Central memory CD4-positive, alpha-beta T cell (primary cell): ENCODE results near the gene COL18A1.

ENCODE experiments used
- DNase-seq: peaks from one replicate; pipeline ENCODE4 v3.0.0; 2022

COL18A1 gene

GRCh38 chr21:45403133-45403824 is 1.7 kb upstream of the COL18A1 start:
- DNase-seq = no peak

DNA sequence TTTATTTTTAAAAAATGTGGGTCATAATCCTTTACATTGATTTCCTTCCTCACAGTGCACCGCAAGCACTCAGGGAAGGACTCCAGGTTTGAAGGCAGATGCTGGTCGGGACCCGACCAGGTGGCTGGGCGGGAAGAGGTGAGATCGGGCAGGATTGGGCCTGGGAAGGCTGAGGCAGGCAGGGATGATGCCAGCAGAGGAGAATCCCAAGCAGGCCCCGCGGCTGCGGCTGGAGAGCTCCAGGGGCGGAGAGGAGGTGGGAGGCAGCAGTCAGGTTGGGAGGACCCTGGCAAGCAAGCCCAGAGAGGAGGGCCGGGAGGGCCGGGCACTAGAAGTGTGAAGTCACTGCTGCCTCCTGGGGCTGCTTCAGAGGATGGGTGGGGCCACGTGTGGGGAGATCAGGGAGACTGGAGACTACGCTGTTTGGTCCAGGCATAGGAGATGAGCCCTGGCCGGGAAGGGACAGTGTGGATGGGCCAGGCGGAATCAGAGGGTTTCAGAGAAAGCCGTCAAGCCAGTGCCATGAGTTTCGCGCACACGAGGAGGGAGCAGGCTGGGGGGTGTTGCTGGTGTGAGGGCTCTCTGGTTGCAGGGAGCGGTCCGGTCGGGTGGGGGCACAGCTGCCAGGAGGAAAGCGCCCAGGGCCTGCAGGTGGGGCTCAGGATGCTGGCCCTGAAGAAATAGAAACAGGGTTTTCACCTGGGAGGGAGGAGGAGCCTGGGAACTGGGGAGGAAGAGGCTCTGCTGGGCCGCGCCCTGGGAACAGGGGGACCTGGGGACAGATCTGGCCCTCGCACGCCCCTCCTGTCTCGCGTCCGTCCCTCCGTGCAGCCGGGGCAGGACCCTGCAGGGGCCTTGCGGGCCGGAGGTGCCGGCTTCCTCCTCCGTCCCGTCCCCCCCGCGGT is 888 bp upstream of the COL18A1 start:
- no peak for DNase-seq

DNA sequence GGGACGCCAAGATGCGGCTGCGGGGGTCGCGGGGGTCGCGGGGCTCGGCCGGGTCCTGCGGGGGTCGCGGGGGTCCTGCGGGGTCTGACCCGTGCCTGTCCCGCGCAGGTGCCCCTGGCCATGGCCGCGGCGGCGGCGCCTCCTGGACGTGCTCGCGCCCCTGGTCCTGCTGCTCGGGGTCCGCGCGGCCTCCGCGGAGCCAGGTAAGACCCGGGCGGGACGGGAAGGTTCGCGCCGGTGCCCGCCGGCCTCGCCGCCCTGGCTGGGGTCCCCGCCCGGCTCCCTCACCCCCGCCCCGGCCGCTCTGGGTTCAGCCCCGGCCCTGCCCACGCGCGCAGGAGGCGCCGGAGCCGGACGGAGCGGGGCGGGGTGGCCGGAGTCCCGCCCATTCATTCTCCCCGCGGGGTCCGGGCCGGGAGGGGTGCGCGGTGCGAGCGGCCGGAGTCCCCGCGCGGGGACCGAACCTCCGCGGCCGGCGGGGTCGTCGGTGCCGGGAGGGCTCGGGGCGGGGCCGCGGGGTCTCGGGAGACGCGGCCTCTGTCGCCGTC is 380 bp downstream of the COL18A1 start:
- DNase-seq = no peak

- DNase-seq = no peak
These were observed 1.1 kb downstream of the COL18A1 start for GRCh38 chr21:45405819-45406762.

DNA sequence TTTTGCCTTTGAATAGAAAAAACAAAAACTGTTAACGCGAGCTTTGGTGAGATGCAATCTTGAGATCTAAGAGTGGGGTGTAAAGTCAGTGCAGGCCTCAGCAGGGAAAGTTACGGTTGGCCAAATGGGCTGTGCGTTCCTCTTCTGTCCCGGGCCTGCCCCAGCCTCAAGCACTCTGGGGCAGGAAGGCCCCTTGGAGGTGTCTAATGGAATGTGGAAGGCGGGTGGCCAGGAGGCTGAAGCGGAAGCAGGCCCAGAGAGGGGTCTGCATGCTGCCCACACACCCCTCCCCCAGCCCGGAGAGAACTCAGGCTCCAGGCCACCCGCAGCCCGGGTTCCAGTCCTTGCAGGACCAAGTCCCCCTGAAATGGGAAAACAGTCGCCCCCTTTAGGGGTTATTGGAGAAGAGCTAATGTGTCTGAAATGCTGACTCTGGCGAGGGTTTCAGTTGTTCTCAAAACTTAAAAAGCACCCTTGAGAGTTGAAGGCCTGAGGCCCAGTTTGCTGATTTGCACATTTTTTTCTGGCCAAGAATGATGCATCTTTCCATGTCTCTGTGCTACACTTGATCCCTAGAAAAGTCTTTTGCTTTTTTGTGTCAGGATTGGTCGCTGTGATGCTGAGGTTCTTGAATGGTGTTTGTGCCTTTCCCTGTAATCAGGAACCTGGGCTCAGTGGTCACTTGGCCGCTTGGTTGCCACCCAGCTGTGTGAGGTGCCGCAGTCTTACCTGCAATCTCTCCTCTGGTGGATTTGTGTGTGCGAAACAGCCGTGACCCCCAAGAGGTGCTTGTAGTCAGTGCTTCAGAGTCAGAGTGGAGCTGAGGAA is 2.0 kb downstream of the COL18A1 start:
- no peak for DNase-seq

GRCh38 chr21:45407629-45408247 is 2.8 kb downstream of the COL18A1 start:
- no peak for DNase-seq

- no peak for DNase-seq
These were observed 3.4 kb downstream of the COL18A1 start for GRCh38 chr21:45408271-45408791.

DNA sequence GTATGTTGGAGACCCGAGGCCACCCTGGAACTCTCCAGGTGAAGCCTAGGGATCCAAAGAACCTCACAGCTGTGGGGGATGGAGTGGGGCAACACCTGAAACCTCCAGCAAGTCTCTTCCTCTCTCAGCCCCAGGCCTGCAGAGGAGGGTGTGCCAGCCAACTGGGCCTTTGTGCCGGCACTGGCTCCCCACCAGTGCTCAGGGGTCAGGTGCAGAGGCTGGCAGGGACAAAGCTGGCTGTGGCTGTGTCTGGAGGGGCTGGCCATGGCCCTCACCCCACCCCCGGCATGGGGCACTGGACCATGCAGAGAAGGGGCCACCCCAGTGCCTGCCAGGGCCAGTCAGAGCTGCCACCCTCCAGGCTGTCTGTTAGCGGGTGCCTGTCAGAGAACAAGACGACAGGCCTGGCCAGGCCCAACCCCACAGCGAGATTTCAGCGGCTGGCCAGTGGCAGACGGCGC is 3.9 kb downstream of the COL18A1 start:
- DNase-seq = no peak

DNA sequence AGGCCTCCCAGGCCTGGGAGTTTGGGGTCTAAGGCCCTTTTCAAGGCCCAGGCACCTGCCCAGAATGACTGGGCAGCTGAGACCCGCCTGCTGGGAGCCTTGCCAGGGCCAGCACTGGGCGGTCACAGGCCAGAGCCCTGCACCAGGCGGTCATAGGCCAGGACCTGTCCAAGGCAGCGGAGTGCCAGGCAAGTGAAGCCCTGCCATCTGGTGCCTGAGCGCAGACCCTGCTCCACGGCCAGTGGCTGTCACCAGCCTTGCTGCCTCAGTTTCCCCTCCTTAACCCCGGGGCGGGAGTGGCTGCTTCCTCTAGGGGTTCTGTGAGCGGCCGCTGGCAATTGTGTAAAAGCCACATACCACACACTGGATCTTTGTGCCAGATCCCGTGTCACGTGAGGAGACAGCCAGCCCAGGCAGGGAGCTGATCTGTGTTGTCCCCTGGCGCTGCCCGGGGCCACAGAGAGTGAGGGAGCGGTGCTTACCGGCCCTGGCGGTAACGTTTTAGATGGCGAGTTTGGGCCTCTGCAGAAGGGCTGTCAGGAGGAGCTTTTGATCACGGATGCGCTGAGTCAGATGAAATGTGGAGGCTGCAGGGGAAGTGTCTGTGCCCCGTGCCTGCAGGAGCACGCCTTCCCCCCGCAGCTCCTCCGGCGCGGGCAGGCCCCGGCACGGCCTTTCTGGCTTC is 4.6 kb downstream of the COL18A1 start:
- no peak for DNase-seq

DNA sequence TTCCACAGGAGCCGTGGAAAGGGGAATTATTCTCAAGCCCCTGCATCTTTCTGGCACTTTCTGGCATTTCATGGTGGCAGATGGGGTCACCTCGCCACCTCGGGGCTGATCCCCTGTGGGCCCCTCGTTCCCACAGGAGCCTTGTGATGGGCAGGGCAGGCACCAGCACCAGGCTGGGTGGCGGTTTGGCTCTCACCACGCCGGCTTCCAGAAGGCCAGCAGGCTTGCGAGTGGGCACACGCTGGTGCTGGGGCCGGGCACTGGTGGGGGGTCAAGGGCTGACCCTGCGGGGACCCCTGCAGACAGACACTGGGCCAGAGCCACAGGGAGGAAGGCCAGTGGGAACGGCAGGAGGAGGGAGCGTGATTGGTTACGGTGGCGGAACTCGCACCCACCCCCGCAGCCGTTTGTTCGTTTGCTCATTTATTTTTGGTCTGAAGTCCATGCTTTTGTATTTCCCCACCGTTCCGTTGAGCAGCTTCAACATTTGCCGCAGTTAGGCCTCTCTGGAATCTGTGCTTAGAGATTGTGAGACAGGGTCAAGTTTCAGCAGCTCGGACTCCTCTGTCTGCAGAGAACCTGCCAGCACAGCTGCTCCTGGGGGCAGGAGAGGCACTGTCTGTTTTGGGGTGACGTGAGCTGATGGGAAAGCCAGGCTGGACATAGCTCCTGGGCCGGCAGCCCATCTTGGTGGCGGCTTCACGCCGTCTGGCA is 5.3 kb downstream of the COL18A1 start:
- DNase-seq = no peak

DNA sequence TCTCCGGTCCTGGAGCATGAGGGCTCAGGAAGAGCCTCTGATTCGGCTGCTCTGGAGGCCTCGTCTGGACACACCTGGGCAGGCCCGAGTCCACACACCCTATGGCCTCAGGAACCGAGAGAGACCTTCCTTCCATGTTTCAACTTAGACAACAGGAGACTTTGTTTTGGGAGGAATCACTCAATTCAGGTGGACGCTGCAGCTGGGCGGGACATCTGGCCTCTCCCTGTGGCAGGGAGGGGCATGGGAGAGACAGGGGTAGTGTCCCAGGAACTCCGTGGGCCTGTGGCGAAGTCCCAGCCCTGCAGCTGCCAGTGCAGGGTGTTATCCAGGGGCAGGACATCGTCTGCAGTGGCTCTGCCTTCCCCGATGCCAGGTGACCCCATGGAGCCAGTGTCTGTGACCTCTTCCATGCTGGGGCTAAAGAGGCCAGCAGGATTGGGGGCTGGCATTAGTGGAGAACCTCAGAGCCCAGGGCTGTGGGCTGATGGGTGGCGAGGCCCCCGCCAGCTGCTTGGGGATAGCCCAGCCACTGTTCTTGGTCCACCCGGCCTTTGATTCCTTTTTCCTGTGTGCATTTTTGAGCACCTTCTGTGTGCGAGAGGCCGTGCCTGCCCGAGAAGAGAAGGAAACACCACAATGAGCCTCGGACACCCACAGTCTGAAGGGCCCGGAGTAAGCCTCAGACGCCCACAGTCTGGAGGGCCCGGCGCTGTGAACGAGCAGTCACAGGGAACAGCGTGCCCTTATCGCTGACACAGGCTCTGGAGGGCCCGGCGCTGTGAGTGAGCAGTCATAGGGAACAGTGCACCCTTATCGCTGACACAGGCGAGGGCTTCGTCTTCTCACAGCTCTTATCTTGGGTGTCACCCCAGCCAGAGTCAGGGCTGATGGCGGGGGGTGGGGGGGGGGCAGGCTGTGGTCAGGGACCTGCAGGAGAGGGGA is 6.2 kb downstream of the COL18A1 start:
- no peak for DNase-seq

- no peak for DNase-seq
These were observed 6.8 kb downstream of the COL18A1 start for GRCh38 chr21:45411810-45412206.

- DNase-seq = no peak
These were observed 7.5 kb downstream of the COL18A1 start for GRCh38 chr21:45412491-45412890.

DNA sequence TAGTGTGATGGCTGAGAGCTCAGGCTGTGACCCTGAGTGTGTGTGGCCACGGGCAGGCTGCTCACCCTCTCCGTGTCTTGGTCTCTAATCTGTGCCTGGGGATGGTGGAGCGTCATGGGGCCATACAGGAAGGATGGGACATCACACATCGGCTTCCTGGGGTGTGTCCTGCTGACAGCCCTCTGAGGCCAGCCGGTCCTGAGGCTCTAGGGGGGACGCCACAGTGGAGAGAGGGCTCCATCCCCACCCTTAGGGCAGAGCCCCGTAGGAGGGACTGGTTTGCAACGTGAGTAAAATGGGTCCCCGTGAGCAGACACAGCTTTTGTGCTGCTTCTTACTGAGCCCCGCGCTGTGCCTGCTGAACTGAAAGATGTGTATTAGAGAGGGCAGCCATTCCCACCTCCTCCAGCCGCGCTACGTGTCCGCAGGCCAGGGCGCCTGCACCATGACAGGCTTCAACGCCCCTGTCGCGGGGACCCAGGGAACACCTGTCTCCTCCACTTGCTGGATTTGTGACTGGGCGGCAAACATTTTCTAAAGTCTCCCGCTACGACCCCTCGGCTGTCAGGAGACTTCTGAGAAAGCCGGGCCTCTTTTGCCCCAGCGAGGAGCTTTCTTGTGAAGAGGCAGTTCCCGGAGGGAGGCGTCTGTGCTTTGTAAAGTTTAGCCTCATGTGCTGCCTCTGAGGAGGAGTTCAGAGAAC is 8.1 kb downstream of the COL18A1 start:
- no peak for DNase-seq

DNA sequence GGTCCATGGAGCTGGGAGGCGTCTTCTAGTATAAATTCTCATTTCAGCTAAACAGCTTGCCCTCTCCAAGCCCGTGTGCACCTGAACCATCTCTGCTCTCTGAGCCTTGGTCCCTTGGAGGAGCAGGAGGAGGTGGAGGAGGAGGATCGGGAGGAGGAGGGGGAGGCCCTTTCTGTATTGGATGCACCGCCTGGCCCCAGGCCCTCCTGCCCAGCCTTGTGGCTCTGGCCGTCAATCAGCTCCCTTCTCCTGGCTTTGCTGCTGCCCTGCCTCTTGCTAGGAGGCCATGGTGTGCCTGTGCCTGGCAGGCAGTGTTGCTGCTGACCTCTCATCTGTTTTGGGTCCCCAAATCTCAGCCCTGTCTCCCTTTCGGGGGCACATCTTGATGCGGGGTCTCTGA is 9.0 kb downstream of the COL18A1 start:
- DNase-seq = no peak

DNA sequence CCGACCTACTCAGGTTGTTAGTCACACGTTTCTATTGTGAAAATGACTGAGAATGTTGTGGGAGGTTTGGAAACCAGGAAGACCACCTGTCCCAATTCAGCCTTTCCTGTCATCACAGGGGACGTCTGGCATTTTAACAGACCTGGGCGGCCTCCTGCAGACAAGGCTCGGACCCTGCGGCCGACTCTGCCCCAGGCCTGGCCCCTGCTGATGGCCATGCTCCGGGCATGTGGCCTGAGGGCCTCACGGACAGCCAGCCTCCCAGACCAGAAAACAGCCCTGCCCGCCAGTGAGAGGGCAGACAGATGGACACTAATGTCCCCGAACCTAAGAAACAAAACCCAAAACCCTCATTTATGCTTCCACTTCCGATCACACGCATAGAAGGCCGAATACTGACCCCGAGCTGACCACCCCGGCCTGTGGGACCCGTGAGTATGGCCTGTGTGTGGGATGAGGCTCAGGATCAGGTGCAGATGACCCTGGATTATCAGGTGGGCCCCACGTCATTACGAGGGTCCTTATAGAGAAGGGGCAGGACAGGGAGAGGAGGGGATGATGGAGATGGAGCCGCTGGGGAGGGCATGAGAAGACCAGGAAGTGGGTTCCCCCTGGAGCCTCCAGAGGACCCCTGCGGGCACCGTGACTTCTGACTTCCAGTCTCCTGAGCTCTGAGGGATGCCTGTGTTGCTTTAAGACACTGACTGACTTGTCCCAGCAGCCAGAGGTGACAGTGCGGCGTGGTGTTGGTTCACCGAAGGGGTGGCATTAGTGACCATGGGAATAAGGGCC is 9.6 kb downstream of the COL18A1 start:
- DNase-seq = no peak
